Raji (cell line): Measurements from ENCODE around the gene PXDC1.

Experiments
- POLR2A ChIP-seq: IDR thresholded peaks from 2 replicates; pipeline ENCODE4 v1.6.1; 2011; ENCODE audit warnings: low read depth, low read length, control low read depth; ENCODE audit not compliant: insufficient read depth

PXDC1 gene

GRCh38 chr6:3719462-3720308 is 31.8 kb downstream of the PXDC1 start:
- no peak for TF ChIP-seq POLR2A

GRCh38 chr6:3718407-3718806 is 33.1 kb downstream of the PXDC1 start:
- TF ChIP-seq POLR2A, result no peak

GRCh38 chr6:3715285-3715684 is 36.2 kb downstream of the PXDC1 start:
- TF ChIP-seq POLR2A, result no peak

DNA sequence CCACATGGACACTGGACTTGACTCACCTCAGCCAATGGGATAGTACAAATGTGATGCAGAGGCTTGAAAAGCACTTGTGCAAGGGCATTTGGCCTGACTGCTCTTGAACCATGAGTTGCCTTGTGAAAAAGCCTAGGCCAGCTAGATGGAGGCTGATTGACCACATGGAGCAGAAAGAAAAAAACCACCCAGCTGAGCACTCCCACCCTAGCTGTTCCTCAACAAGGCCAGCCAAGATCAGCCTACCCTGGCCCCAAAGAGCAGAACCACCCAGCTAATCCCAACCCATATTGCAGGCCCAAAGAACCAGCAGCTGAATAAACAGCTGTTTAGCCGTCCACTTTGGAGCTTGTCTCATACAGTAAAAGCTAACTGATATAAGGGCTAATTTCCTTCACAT is 36.7 kb downstream of the PXDC1 start:
- TF ChIP-seq POLR2A, result no peak

DNA sequence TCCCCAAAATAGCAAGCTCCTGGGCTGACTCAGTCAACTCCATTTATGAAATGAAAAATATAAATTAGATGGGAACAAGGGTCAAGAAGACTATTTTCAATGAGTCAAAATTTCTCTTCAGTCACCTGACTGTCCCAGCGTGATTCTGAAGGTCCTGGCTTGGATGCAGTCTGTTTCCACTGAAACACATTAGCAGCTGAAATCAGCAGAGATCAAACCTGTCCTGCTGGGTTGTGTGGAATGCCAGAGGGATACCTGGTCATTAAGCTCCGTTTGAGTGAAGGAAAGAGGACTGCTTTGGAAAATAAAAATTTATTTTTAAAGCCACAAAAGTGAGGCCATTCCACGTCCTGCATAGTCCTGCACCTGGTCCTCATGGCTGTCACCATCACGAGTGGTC is 37.4 kb downstream of the PXDC1 start:
- no peak for TF ChIP-seq POLR2A

DNA sequence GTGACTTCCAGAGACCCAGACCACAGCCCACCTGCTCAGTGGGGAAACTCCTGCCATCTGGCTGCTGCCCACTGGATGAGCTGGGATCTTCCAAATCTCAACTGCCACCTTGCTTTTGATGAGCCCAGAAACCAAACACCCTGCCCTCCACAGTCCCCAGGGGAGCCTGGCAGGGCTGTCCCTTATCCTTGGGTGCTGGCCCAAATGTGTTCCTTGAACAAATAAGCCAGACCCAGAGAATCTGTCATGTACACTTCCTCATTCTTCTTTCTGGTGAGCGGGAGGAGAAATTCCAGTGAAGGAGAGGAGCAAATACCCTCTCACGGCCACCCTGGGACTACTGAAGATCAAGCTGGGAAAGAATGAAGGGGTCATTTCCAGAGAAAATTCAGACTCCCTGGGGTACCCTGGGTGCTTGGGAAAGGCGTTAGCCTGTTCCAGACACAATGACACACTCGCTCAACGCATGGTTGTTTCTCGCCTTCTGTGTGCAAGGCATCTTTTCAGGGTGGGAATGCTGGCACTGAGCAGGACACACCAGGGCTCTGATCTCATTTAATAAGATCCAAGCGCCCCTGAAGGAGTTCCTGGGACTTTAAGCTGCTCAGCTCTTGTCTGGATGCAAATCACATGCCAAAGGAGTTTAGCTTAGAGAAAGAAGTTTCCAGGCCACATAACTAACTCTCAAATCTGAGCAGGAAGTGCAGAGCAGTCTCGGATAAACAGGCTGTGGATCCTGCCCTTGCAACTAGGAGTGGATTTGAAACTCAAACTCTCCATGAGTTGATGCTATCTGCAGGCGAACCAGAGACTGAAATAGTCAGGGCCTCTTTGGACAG is 38.5 kb downstream of the PXDC1 start:
- no peak for TF ChIP-seq POLR2A

DNA sequence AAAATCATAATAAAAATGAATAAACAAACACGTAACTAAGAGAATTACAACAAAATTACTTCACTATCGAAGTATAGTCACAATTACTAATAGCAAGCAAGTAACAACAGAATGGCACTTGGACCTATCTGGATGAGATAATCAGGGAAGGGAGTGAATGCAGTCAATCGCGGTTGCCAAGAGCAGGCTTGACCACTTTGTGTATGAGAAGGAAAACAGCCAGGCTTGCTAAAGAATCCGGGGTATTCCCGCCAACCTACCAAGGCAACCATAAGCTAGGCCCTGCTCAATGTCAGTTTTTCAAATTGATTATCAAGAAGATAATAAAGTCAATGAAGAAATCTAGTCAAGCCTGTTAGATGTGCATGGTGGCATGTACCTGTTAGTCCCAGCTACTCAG is 39.7 kb downstream of the PXDC1 start:
- TF ChIP-seq POLR2A, result no peak

- TF ChIP-seq POLR2A, result no peak
Observed at GRCh38 chr6:3710403-3710802, 41.1 kb downstream of the PXDC1 start.

DNA sequence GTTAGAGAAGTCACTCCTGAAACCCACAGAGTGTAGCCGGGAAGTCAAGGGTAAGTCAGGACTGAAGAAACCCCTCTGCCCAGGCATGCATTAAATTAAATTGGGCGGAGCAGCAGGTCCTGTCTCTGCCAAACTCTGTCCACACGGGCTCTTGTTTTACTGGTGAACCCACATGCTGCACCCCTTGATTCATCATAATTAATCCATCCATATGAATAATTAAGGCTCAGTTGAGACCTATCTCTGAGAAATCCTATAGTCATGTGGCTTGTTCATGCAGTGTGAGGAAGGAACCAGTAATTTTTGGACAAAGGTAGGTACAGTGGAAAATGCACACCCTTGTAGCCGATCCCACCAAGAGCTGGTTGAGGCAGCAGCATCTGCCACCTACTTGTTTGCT is 43.0 kb downstream of the PXDC1 start:
- TF ChIP-seq POLR2A, result no peak

- TF ChIP-seq POLR2A, result no peak
Observed at GRCh38 chr6:3707751-3708412, 43.6 kb downstream of the PXDC1 start.

GRCh38 chr6:3707024-3707423 is 44.5 kb downstream of the PXDC1 start:
- TF ChIP-seq POLR2A, result no peak

GRCh38 chr6:3706547-3706946 is 45.0 kb downstream of the PXDC1 start:
- TF ChIP-seq POLR2A, result no peak

- no peak for TF ChIP-seq POLR2A
Observed at GRCh38 chr6:3701631-3702030, 49.9 kb downstream of the PXDC1 start.

DNA sequence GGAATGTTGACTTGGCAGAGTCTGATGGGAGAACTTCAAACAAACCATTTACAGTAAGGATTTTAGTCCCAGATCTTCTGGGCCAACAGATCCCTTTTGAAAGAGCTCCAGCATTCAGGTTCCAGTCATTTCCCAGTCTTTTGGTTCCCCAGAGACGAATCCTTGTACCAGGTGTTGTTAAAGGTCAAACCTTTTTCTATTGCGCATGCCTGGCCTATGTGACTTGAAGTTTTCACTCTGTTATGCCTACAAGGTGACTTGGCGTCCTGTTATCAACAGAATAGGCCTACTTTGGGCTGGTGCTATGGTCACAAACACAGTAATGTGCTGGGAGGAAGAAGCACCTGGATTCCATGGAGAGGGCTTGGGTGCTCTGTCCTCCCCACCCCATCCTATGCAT is 52.3 kb downstream of the PXDC1 start:
- no peak for TF ChIP-seq POLR2A

- TF ChIP-seq POLR2A, result no peak
Observed at GRCh38 chr6:3698021-3698420, 53.5 kb downstream of the PXDC1 start.

DNA sequence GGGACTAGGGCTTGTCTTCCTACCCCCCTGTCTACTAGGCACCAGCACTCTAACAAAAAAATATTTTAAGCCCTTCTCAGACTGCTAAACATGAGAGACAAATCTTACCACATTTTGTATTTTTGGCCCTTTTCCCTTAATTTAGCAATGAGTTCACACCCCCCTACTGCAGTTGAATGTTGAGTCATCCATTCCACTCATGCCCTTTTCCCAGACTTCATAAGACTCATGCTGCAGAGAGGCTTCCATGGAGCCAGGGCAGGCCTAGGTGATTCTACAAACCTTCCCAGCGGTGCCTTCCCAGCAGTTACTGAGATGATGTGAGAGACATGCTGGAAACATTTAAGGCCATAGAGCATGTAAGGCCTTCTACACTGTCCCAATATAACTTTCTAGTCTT is 53.9 kb downstream of the PXDC1 start:
- TF ChIP-seq POLR2A, result no peak
